Measurements from ENCODE around the gene POLDIP3.
A peak's percentile ranks its signal among the peaks of the same experiment; 100 is the strongest.
"Not testable (repeated sequence)": the region's sequence is repeated elsewhere in the genome, so short reads cannot be mapped to it uniquely, and the experiment has no call there.

Gene POLDIP3

GRCh38 chr22:42619261-42620063 is 4.8 kb upstream of the POLDIP3 start:
- no peak for DNase-seq

- DNase-seq: no peak
Measured at GRCh38 chr22:42617155-42617983, 2.7 kb upstream of the POLDIP3 start.

DNA sequence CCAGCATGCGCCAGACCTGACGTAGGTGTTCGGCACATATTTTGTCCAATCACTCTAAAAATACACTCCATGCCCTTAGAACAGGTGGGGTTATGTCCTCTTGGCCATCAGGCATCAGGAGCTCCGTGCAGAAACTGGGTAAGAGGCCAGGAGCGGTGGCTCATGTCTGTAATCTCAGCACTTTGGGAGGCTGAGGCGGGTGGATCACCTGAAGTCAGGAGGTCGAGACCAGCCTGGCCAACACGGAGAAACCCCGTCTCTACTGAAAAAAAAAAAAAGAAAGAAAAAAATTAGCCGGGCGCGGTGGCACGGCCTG is 1.1 kb upstream of the POLDIP3 start:
- not testable (repeated sequence) for DNase-seq

DNA sequence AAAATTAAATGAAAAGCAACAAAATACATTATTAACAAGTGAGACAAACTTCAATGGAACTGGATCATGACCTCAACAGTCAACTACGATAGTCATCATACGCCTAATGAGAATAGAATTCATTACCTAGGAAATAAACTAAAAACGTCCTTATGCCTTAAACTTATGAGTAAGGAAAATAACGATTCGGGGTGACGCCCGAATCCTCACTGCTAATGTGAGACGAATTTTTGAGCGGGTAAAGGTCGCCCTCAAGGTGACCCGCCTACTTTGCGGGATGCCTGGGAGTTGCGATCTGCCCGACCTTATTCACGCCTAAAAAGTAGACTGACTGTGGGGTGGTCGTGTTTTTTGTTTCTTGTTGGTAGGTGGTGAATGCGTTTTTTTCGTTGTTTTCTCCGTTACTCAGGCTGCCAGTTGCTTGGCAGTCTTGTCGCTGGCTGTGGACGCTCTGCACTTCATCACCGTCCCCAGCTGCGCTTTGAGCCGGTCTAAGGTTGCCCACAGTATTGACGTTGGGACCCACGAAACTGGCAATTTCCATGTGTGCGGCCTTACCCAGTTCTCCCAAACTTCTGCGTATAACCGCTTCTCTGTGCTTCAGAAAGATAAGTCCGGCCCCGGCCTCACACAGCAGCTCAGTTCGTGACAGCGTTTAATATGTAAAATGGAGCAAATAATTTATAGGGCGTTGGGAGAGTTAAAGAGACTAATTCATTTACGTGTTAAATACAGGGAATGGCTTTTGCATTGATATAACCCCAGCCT is 593 bp upstream of the POLDIP3 start:
- DNase-seq: peak; percentile 98

- DNase-seq: peak; percentile 35
Measured at GRCh38 chr22:42613872-42614301, 796 bp downstream of the POLDIP3 start.

DNA sequence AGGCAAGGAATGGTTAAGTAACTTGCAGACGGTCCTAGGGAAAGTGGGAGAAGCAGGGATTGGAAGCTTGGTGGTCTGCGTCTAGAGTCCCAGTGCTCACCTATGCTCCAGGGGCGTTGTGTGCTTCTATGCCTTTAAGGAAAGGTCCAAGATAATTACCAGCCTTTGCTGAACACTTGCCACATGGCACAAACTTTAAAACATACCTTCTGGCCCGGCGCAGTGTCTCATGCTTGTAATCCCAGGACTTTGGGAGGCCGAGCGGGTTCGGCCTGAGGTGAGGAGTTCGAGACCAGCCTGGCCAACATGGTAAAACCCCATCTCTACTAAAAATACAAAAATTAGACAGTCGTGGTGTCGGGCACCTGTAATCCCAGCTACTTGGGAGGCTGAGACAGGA is 2.3 kb downstream of the POLDIP3 start:
- no peak for DNase-seq

DNA sequence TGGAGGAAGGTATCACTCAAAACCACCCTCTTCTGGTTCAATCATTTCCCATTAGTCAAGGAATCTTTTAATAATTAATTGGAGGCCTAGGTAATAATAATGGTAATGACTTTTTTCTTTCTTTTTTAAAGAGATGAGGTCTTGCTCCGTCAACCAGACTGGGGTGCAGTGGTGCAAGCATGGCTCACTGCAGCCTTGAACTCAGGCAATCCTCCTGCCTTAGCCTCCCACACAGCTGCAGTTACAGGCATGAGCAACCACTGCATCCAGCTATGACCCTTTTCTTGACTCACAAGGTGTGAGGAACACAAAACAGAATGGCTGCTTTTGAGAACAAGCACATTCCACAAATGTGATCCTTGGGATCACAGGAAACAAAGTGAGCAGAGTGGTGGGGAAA is 3.6 kb downstream of the POLDIP3 start:
- no peak for DNase-seq

DNA sequence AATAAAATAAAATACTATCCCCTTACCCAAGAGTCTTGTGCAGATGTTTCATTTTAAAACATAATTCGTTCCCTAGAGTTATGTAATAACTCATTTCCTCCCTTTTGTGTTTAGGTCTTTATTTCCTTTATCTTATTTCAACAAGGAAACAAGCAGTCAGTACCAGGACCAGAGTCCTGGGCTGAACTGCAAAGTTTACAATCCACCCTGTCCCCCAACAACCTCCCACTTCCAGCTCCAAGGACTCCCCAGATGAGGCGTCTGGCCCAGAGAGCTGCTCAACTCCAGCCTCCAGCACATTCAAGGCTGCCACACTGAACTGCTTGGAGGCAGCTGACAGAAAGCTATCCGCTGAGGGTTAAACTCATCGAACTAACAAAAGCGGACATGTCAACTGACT is 4.5 kb downstream of the POLDIP3 start:
- DNase-seq: peak; percentile 1

- no peak for DNase-seq
Measured at GRCh38 chr22:42608823-42609361, 5.8 kb downstream of the POLDIP3 start.

DNA sequence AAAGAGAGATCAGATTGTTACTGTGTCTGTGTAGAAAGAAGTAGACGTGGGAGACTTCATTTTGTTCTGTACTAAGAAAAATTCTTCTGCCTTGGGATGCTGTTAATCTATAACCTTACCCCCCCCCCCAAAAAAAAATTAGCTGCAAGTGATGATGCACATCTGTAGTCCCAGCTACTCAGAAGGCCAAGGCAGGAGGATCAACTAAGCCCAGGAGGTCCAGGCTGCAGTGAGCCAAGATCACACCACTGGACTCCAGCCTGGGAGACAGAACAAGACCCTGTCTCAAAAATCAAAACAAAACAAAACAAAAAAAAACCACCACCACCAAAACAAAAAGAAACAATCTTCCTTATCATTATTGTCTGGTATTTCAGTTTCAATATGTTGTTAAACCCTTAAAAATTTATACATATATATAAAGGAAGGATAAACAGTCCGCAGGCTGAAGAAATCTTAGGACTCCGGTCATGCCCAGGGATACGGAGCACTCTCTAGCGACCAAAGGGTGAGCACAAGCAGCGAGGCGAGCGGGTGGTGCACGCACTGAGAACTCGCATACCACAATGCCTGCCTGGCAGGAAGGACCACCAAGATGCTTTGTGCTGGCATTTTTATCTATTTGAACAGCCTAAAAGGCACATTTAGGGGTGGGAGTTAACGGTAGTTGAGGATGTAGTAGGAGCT is 6.4 kb downstream of the POLDIP3 start:
- DNase-seq: no peak

GRCh38 chr22:42607641-42608040 is 7.0 kb downstream of the POLDIP3 start:
- not testable (repeated sequence) for DNase-seq

DNA sequence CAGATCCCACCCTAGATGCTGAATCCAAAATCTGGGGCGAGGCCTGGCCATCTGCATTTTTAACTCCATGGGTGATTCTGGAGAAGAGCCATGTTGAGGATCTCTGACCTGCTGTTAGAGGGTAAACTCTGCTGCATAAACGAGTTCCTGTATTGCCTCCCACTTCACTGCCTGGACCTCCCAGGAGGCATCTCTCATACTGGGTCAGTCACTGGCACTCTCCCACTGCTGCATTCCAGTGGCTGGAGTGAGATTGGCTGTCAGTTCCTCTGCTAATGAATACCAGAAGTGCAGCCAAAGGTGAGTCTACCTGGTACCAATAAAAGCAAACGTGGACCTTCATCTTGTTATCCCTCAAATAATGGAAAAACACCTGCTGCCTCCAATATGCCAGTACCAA is 10.3 kb downstream of the POLDIP3 start:
- no peak for DNase-seq

DNA sequence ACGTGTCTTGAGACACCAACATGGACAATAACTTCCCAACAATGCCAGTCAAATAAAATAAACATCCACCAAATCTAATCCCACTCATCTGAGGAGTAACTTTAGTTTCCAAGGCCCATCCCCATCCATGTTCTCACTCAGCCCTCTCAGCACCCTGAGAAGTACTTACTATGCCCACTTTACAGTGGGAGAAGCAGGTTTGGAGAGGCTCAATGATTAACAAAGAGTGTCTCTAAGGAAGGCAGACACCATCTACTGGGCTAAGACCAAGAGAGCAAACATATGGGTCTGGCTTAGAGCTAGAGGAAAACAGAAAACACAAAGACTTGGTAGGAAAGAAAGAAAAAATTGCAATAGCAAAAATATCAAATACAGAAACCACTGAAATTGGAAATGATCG is 11.3 kb downstream of the POLDIP3 start:
- DNase-seq: no peak

DNA sequence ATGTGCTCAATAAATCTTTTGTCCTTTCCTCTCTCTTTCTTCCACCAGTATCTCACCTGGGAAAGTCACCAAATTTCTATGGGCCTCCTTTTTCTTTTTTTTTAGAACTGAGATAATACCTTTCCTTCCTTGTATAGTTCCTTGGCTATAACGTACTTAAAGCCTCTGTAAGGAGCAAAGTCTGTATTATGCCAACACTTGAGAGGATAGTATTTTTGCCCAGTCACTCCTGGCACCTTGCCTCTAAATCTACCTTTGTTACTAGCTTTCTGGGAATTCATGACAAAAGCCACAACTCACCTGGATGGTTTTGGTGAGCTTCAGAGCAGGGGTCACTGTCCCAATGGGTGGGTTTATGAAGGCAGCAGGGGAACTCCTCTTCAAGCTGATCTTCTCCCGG is 12.2 kb downstream of the POLDIP3 start:
- DNase-seq: no peak

- no peak for DNase-seq
Measured at GRCh38 chr22:42601879-42602465, 12.7 kb downstream of the POLDIP3 start.

DNA sequence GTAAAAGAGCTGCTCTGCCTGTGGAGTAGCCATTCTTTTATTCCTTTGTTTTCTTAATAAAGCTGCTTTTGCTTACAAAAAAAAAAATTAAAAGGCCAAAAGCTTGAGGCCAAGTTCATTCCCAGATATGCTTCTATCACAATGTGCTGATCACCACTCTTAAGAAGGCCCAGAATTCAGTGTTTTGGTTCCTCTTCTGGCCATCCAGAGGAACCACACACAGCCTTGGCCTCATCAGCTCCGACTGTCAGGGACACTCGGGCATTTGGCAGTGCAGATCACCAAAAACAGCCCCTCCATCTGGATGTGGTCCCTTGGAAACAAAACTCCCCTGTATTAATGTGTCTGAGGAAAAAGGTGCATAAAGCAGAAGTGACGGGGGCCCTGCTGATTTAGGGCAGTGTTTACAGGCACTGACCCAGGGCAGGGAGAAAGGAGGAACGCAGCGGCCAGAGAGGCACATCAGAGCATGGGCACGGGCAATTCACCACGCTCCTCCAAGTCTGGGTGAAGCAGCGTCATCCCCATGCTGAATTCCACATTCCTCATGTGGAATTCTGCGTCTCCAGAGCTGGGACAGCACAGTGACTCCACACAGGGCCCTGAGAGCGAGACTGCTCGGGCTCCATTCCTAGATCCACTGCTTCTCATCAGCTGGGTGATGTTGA is 17.7 kb downstream of the POLDIP3 start:
- DNase-seq: no peak

- no peak for DNase-seq
Measured at GRCh38 chr22:42596336-42596735, 18.3 kb downstream of the POLDIP3 start.

DNA sequence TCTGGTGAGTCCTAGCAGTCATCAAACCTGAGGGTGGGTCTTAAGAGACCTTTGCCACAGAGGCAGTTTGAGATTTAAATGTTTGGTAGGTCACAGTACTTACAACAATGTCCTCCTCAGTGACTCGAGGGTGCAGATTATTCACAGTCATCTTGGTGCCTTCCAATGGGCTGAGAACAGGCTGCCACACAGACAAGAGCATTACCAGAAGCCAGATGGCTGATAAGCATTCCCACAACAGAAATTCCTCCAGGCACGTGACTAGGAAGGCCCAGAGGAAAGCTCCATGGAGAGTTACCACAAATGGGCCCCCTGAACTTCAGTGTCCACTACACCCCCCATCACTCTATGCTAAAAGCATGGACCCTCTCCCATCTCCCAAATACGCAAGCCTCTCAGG is 19.2 kb downstream of the POLDIP3 start:
- DNase-seq: no peak

DNA sequence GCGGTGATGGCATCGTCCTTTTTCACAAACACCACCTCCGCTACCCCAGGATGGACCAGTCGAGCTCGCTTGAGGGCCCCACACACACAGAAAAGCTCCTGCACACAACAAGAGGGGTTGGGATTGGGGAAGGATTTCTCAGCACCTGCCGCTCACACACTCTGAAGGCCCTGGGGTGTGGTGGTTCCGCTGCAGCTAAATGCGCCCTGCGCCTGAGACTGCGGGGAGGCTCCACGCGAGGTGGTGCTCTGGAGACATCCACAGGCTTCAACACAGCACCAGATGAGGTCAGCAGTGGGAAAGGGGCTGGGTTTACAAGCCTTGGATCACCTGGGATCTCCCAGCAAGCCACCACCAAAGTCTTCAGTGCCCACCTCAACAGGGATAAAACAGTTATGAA is 22.7 kb downstream of the POLDIP3 start:
- no peak for DNase-seq

DNA sequence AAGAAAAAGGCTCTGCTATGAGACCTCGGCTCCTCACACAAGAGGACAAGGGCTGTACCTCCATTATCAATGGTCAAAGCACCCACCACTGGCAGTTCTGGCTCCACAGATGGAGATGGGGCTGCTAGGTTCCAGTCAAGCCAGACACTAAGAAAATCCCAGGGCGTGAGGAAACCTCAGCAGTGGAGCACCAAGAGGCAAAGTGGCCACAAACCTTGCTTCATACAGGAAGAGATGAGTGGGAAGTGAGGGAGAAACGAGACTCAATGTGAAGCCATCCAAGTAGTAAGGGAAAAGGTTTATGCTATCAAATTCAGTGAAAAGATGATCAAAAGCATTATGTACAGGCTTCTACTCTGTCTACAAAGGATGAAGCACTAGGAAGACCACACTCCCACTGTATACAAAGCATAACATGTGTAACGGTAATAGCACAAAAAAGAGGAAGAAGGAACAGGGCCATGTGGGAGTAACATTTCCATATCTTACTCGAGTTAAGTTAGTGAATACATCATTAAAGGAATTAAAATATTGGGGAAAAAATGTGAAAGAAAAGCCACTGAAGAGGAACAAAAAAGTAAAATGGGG is 27.0 kb downstream of the POLDIP3 start:
- peak; percentile 56 for DNase-seq

GRCh38 chr22:42586381-42586780 is 28.3 kb downstream of the POLDIP3 start:
- no peak for DNase-seq

All from GF-D8 (cell line).